HL-60/S4 treated with retinoic acid at 250 ng/mL for 4 days and 3 days (cell line): ENCODE measurements around the gene CACNA1H.

Source experiments
- in situ Hi-C: fragments of 300-500 bp; cut with MboI; formaldehyde crosslinking; loops from 2 replicates; pipeline ENCODE4 v1.7.0; 2022; ENCODE audit warnings: low sequenced_read_pairs

The CACNA1H gene

GRCh38 chr16:1140582-1141162, 12.2 kb upstream of the CACNA1H start:
- in situ Hi-C loops: no loop called here

GRCh38 chr16:1141191-1141590, 11.7 kb upstream of the CACNA1H start:
- in situ Hi-C loops: no loop called here

GRCh38 chr16:1141716-1142115, 11.2 kb upstream of the CACNA1H start:
- in situ Hi-C loops: no loop called here

- in situ Hi-C loops: no loop called here
Observed at GRCh38 chr16:1142911-1143310, 10.0 kb upstream of the CACNA1H start.

- in situ Hi-C loops: no loop called here
Observed at GRCh38 chr16:1143761-1144450, 9.0 kb upstream of the CACNA1H start.

GRCh38 chr16:1144476-1145382, 8.2 kb upstream of the CACNA1H start:
- in situ Hi-C loops: no loop called here

- in situ Hi-C loops: no loop called here
Observed at GRCh38 chr16:1145383-1146100, 7.4 kb upstream of the CACNA1H start.

- in situ Hi-C loops: no loop called here
Observed at GRCh38 chr16:1146409-1146808, 6.5 kb upstream of the CACNA1H start.

GRCh38 chr16:1147027-1147426, 5.9 kb upstream of the CACNA1H start:
- in situ Hi-C loops: no loop called here

GRCh38 chr16:1149101-1149636, 3.7 kb upstream of the CACNA1H start:
- in situ Hi-C loops: no loop called here

- in situ Hi-C loops: no loop called here
Observed at GRCh38 chr16:1150511-1150982, 2.4 kb upstream of the CACNA1H start.

GRCh38 chr16:1151424-1152122, 1.3 kb upstream of the CACNA1H start:
- in situ Hi-C loops: no loop called here

- in situ Hi-C loops: no loop called here
Observed at GRCh38 chr16:1152123-1152638, 725 bp upstream of the CACNA1H start.

GRCh38 chr16:1153480-1154160, 714 bp downstream of the CACNA1H start:
- in situ Hi-C loops: no loop called here

GRCh38 chr16:1154291-1154886, 1.5 kb downstream of the CACNA1H start:
- in situ Hi-C loops: no loop called here

GRCh38 chr16:1154887-1155331, 2.0 kb downstream of the CACNA1H start:
- in situ Hi-C loops: no loop called here

GRCh38 chr16:1155353-1156054, 2.6 kb downstream of the CACNA1H start:
- in situ Hi-C loops: no loop called here
